HL-60 (cell line): ENCODE data around the gene CCDC24.

ENCODE experiments used
- DNase-seq, 2 experiments: peaks; one replicate each; pipeline ENCODE4 v3.0.0-alpha.2; 2010 to 2020; ENCODE audit warnings: low read depth in 1 of 2, low spot score in 1 of 2
- H3K27ac ChIP-seq: fragments of 250-450 bp; sonication (Bioruptor Pico); replicated peaks from 2 replicates; pipeline ENCODE4 v1.5.1; 2020; ENCODE audit warnings: mild to moderate bottlenecking, moderate library complexity
- H3K27me3 ChIP-seq: fragments of 250-450 bp; sonication (Bioruptor Pico); 2 replicates; pipeline ENCODE4 v1.5.1; 2021; ENCODE audit warnings: mild to moderate bottlenecking, moderate library complexity; ENCODE audit not compliant: insufficient read depth, poor library complexity, severe bottlenecking
- H3K4me3 ChIP-seq: replicated peaks from 2 replicates; pipeline ENCODE4 v1.5.1; 2011; ENCODE audit warnings: mild to moderate bottlenecking, control low read depth, low read length; ENCODE audit not compliant: insufficient read depth
- CTCF ChIP-seq: IDR thresholded peaks from one replicate; pipeline ENCODE4 v1.5.1; 2011; ENCODE audit warnings: low read length, control low read depth, inconsistent platforms; ENCODE audit not compliant: insufficient read depth
- GABPA ChIP-seq: IDR thresholded peaks from 2 replicates; pipeline ENCODE4 v1.6.1; 2012; ENCODE audit warnings: low read depth
- POLR2AphosphoS5 ChIP-seq: IDR thresholded peaks from 2 replicates; pipeline ENCODE4 v1.6.1; 2012; ENCODE audit warnings: low read depth
- REST ChIP-seq: IDR thresholded peaks from 2 replicates; pipeline ENCODE4 v1.6.1; 2012; ENCODE audit warnings: low read depth; ENCODE audit not compliant: insufficient replicate concordance
- SPI1 ChIP-seq: IDR thresholded peaks from 2 replicates; pipeline ENCODE4 v1.6.1; 2012; ENCODE audit warnings: low read depth, mild to moderate bottlenecking, borderline replicate concordance

Gene CCDC24

GRCh38 chr1:43970911-43971310 lies 20.5 kb upstream of the CCDC24 start:
- Histone ChIP-seq H3K27ac (no peak overlapping the region), H3K4me3 (peak overlapping the region; percentile 98), H3K27me3 (no peaks in the 10 kb centered on the region)
- TF ChIP-seq CTCF, result no peak
- no peak for TF ChIP-seq SPI1
- TF ChIP-seq GABPA, result no peak
- DNase-seq, result no peak

- Histone ChIP-seq H3K4me3 (no peak overlapping the region), H3K27me3 (no peaks in the 10 kb centered on the region), H3K27ac (no peak overlapping the region)
- no peak for DNase-seq
- TF ChIP-seq CTCF, result no peak
- TF ChIP-seq SPI1, result no peak
- no peak for TF ChIP-seq POLR2AphosphoS5
- TF ChIP-seq GABPA, result no peak
- no peak for TF ChIP-seq REST
Observed at GRCh38 chr1:43971336-43971980, 19.9 kb upstream of the CCDC24 start.

- no peak for TF ChIP-seq GABPA
- no peak for TF ChIP-seq POLR2AphosphoS5
- no peak for TF ChIP-seq CTCF
- TF ChIP-seq SPI1, result no peak
- no peak for TF ChIP-seq REST
- H3K27me3 ChIP-seq, result no peaks in the 10 kb centered on the region
- no peak for DNase-seq
- peak overlapping the region; percentile 75 for H3K4me3 ChIP-seq
- peak overlapping the region; percentile 99 for H3K27ac ChIP-seq
Observed at GRCh38 chr1:43973981-43974442, 17.4 kb upstream of the CCDC24 start.
